B cell (primary cell): Measurements from ENCODE around the gene PBX1. TPM values are rescaled to one million over a fixed set of nuclear protein-coding genes. Genes with fewer than 3 reads are reported as not detected.

Experiments
- ATAC-seq: fragments of 200-7000 bp; cut with Tn5 transposase; one replicate; pipeline ENCODE4 v1.10.0; 2021; ENCODE audit warnings: low read depth, mild to moderate bottlenecking, moderate number of reproducible peaks, moderate library complexity
- CTCF ChIA-PET: fragments of 350-600 bp; sonication (Branson Sonifier 250); formaldehyde crosslinking; loops from one replicate; lab custom pipeline; 2021; ENCODE audit warnings: antibody characterized with exemption, inconsistent platforms; lab: Charles Lee
- POLR2A ChIA-PET: fragments of 350-600 bp; sonication (Branson Sonifier 250); formaldehyde crosslinking; loops from one replicate; lab custom pipeline; 2021; ENCODE audit warnings: antibody characterized with exemption; lab: Charles Lee
- DNase-seq: peaks from one replicate; pipeline ENCODE4 v3.0.0; 2013
- H2AFZ ChIP-seq: 2 replicates; pipeline ENCODE4 v1.6.1; 2012; ENCODE audit warnings: mild to moderate bottlenecking, low read depth, low read length; ENCODE audit not compliant: insufficient read depth, poor library complexity, severe bottlenecking
- H3K27ac ChIP-seq, 2 donors: 1 replicate in 1 of 2; 2 replicates in 1 of 2; pipeline ENCODE4 v1.5.1; 2012 to 2013; ENCODE audit warnings: low read length in 2 of 2, mild to moderate bottlenecking in 2 of 2, moderate library complexity in 1 of 2
- H3K27me3 ChIP-seq, 4 experiments: fragments of 200-600 bp in 1 of 4; sonication (generic) in 1 of 4; replicated peaks in 1 of 4; 1 replicate in 2 of 4; 2 replicates in 2 of 4; pipeline versions ENCODE4 v1.6.1 to v1.7.0; 2013 to 2016; ENCODE audit warnings: low read length in 3 of 4, mild to moderate bottlenecking in 2 of 4, mixed read lengths in 1 of 4, moderate library complexity in 1 of 4; ENCODE audit not compliant: insufficient read depth in 4 of 4, control insufficient read depth in 3 of 4; ENCODE audit errors: control extremely low read depth in 1 of 4
- H3K36me3 ChIP-seq, 2 experiments: replicated peaks in 1 of 2; 1 replicate in 1 of 2; 2 replicates in 1 of 2; pipeline versions ENCODE4 v1.6.1 to v1.7.1; 2013; ENCODE audit warnings: low read length in 1 of 2; ENCODE audit not compliant: insufficient read depth in 2 of 2, control insufficient read depth in 1 of 2; ENCODE audit errors: control extremely low read depth in 1 of 2, extremely low read depth in 1 of 2
- H3K4me1 ChIP-seq, 2 donors: fragments of 200-600 bp in 1 of 2; sonication (generic) in 1 of 2; 1 replicate in 1 of 2; 2 replicates in 1 of 2; pipeline versions ENCODE4 v1.5.1 to v1.6.1; 2013 to 2017; ENCODE audit warnings: low read length in 2 of 2; ENCODE audit not compliant: control insufficient read depth in 2 of 2, insufficient read depth in 2 of 2
- H3K4me2 ChIP-seq: replicated peaks from 2 replicates; pipeline ENCODE3; 2012; ENCODE audit warnings: mild to moderate bottlenecking, low read depth, low read length; ENCODE audit not compliant: poor library complexity, severe bottlenecking
- H3K4me3 ChIP-seq, 5 experiments: fragments of 200-600 bp in 1 of 5; sonication (generic) in 1 of 5; 1 replicate in 3 of 5; 2 replicates in 2 of 5; pipeline versions ENCODE4 v1.5.1 to v1.7.0; 2011 to 2016; ENCODE audit warnings: low read length in 4 of 5, mild to moderate bottlenecking in 4 of 5, low read depth in 2 of 5, control low read depth in 1 of 5, moderate library complexity in 1 of 5; ENCODE audit not compliant: insufficient read depth in 1 of 5; ENCODE audit errors: control extremely low read depth in 1 of 5, extremely low read depth in 1 of 5
- H3K79me2 ChIP-seq: fragments of 200-600 bp; sonication (generic); one replicate; pipeline ENCODE4 v1.6.0; 2016; ENCODE audit warnings: low read length; ENCODE audit not compliant: control insufficient read depth, insufficient read depth
- H3K9ac ChIP-seq: fragments of 200-600 bp; sonication (generic); 2 replicates; pipeline ENCODE4 v1.6.1; 2017; ENCODE audit warnings: mild to moderate bottlenecking, low read length, moderate library complexity
- H3K9me3 ChIP-seq, 3 donors: one replicate each; pipeline versions ENCODE4 v1.6.1 to v1.7.1; 2013; ENCODE audit warnings: low read length in 2 of 3; ENCODE audit not compliant: control insufficient read depth in 2 of 3, insufficient read depth in 1 of 3; ENCODE audit errors: control extremely low read depth in 1 of 3
- H4K20me1 ChIP-seq: 2 replicates; pipeline ENCODE4 v1.6.0; 2012; ENCODE audit warnings: mild to moderate bottlenecking, low read length; ENCODE audit not compliant: insufficient read depth, control insufficient read depth, poor library complexity, severe bottlenecking
- H3K27ac Mint-ChIP-seq: one replicate; pipeline ENCODE4 v1.8.0; 2021; ENCODE audit warnings: mixed read lengths
- H3K27me3 Mint-ChIP-seq: one replicate; pipeline ENCODE4 v1.8.0; 2021; ENCODE audit warnings: mixed read lengths
- H3K4me1 Mint-ChIP-seq: one replicate; pipeline ENCODE4 v1.8.0; 2021; ENCODE audit warnings: mixed read lengths
- H3K4me3 Mint-ChIP-seq: one replicate; pipeline ENCODE4 v1.8.0; 2021; ENCODE audit warnings: mixed read lengths
- H3K9me3 Mint-ChIP-seq: one replicate; pipeline ENCODE4 v1.8.0; 2022; ENCODE audit warnings: mixed read lengths; ENCODE audit not compliant: insufficient read depth
- CTCF ChIP-seq: fragments of 200-600 bp; IDR thresholded peaks from one replicate; pipeline ENCODE4 v1.8.0; 2022; ENCODE audit warnings: antibody characterized with exemption, mild to moderate bottlenecking
- EZH2 ChIP-seq: IDR thresholded peaks from 2 replicates; pipeline ENCODE4 v1.6.1; 2012; ENCODE audit warnings: borderline replicate concordance, low read depth, mild to moderate bottlenecking, moderate library complexity, low read length; ENCODE audit not compliant: insufficient read depth, poor library complexity, severe bottlenecking
- WGBS: methylation state at CpG from one replicate; pipeline ENCODE4 v1.1.5; 2013; ENCODE audit warnings: missing lambda C conversion rate; ENCODE audit not compliant: insufficient coverage; 5-methylcytosine and 5-hydroxymethylcytosine counted together
- intact Hi-C: fragments of 100-400 bp; cut with micrococcal nuclease; formaldehyde crosslinking; loops from one replicate; pipeline ENCODE4 v1.10.0; 2022
- polyA plus RNA-seq: library from polyadenylated mRNA; depleted of rRNA; stranded (reverse); fragments of >200 nt; gene quantifications from 2 replicates; pipeline ENCODE4 v1.2.3, GENCODE V29; 2012
- total RNA-seq, 2 donors: library from RNA; stranded (reverse); fragments of 120-200 nt in 1 of 2; gene quantifications; 1 replicate in 1 of 2; 2 replicates in 1 of 2; pipeline versions ENCODE4 v1.2.3 to v1.2.4, GENCODE V29; 2013 to 2022

The PBX1 gene
- total and polyA plus RNA-seq, 2 donors (not counting 1 experiment from before 2014, with no cell fraction given): 0.32 TPM; not detected in 1

GRCh38 chr1:164740000-164740526 is 181.1 kb downstream of the PBX1 start:
- H3K27ac ChIP-seq: no peak overlapping the region
- ATAC-seq (no peak), DNase-seq (no peak)
- H3K36me3 ChIP-seq: no peaks in the 10 kb centered on the region
- no peaks in the 10 kb centered on the region for H3K79me2 ChIP-seq
- no peaks in the 10 kb centered on the region for H3K9me3 ChIP-seq
- H3K4me3 Mint-ChIP-seq: no peak overlapping the region
- intact Hi-C loops: no loop called here
- no peak overlapping the region for H3K4me3 ChIP-seq
- no peaks in the 10 kb centered on the region for H3K9me3 Mint-ChIP-seq
- H3K9ac ChIP-seq: no peak overlapping the region
- H3K4me1 ChIP-seq: no peaks in the 10 kb centered on the region
- H4K20me1 ChIP-seq: no peaks in the 10 kb centered on the region
- no peak overlapping the region for H3K27ac Mint-ChIP-seq
- H2AFZ ChIP-seq: no peak overlapping the region
- no peak overlapping the region for H3K4me2 ChIP-seq
- no peak for TF ChIP-seq EZH2
- no peak for TF ChIP-seq CTCF
- no peaks in the 10 kb centered on the region for H3K27me3 ChIP-seq
- H3K27me3 Mint-ChIP-seq: peaks cover 3% of the 10 kb centered on the region
- no CpG with 5 or more reads among the region's 3 CpGs for WGBS
- H3K4me1 Mint-ChIP-seq: no peaks in the 10 kb centered on the region
- POLR2A ChIA-PET: no interaction called here
- CTCF ChIA-PET: no interaction called here

GRCh38 chr1:164742745-164743144 is 183.8 kb downstream of the PBX1 start:
- no peaks in the 10 kb centered on the region for H3K9me3 Mint-ChIP-seq
- H2AFZ ChIP-seq: no peak overlapping the region
- no peak overlapping the region for H3K27ac Mint-ChIP-seq
- H3K4me3 Mint-ChIP-seq: no peak overlapping the region
- H3K79me2 ChIP-seq: no peaks in the 10 kb centered on the region
- H3K36me3 ChIP-seq: no peaks in the 10 kb centered on the region
- H3K27ac ChIP-seq: no peak overlapping the region
- H3K27me3 ChIP-seq: no peaks in the 10 kb centered on the region
- H3K4me1 ChIP-seq: no peaks in the 10 kb centered on the region
- H3K4me1 Mint-ChIP-seq: no peaks in the 10 kb centered on the region
- CTCF ChIA-PET: no interaction called here
- TF ChIP-seq CTCF (no peak), EZH2 (no peak)
- DNase-seq (no peak), ATAC-seq (no peak)
- H3K4me3 ChIP-seq: no peak overlapping the region
- H3K9ac ChIP-seq: no peak overlapping the region
- H4K20me1 ChIP-seq: no peaks in the 10 kb centered on the region
- intact Hi-C loops: no loop called here
- WGBS: 100% methylated on average over 1 of the region's 3 CpGs
- H3K9me3 ChIP-seq: no peaks in the 10 kb centered on the region
- H3K4me2 ChIP-seq: no peak overlapping the region
- peaks cover 3% of the 10 kb centered on the region for H3K27me3 Mint-ChIP-seq
- POLR2A ChIA-PET: no interaction called here
